Tibial nerve (tissue), 4 donors: ENCODE data around the gene GAN.

Source experiments
- EP300 ChIP-seq, 2 donors: sonication (generic); formaldehyde crosslinking; IDR thresholded peaks; one replicate each; pipeline ENCODE4 v1.6.1; 2017; ENCODE audit warnings: antibody characterized with exemption in 2 of 2, mild to moderate bottlenecking in 1 of 2
- POLR2A ChIP-seq, 2 donors: fragments of 450-650 bp; IDR thresholded peaks; one replicate each; pipeline ENCODE4 v1.6.1; 2017; ENCODE audit warnings: antibody characterized with exemption in 2 of 2, mild to moderate bottlenecking in 2 of 2, moderate library complexity in 2 of 2
- TF ChIP-seq, protein P1 (sequence below), 5 experiments: fragments of 200-600 bp in 3 of 5; fragments of 450-650 bp in 2 of 5; sonication (generic) in 3 of 5; IDR thresholded peaks; one replicate each; pipeline ENCODE4 v1.5.1; 2016 to 2019; ENCODE audit warnings: antibody characterized with exemption in 5 of 5, mild to moderate bottlenecking in 3 of 5, moderate library complexity in 2 of 5

DNA sequence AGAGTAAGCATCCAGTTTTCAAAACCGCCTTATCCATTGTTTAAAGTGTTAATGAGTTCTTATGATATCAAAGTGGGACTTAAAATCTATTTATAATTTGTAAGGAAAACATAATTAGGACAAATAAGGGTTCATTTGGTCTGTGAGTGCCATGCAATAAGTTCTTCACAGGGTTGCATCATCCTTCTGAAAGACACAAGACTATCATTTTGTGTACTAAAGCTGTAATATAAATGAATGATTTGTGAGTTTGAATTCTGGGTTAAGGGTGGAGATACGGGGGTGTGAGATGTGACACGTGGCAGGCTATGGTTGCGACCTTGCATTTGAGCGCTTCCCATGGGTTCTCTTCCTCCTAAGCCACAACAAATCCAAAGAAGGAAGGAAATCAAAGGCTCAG, 6.8 kb downstream of the GAN start:
- TF ChIP-seq POLR2A (IDR thresholded peaks at IDR 0.05), result no peak
- TF ChIP-seq, protein P1, sequence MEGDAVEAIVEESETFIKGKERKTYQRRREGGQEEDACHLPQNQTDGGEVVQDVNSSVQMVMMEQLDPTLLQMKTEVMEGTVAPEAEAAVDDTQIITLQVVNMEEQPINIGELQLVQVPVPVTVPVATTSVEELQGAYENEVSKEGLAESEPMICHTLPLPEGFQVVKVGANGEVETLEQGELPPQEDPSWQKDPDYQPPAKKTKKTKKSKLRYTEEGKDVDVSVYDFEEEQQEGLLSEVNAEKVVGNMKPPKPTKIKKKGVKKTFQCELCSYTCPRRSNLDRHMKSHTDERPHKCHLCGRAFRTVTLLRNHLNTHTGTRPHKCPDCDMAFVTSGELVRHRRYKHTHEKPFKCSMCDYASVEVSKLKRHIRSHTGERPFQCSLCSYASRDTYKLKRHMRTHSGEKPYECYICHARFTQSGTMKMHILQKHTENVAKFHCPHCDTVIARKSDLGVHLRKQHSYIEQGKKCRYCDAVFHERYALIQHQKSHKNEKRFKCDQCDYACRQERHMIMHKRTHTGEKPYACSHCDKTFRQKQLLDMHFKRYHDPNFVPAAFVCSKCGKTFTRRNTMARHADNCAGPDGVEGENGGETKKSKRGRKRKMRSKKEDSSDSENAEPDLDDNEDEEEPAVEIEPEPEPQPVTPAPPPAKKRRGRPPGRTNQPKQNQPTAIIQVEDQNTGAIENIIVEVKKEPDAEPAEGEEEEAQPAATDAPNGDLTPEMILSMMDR (IDR thresholded peaks at IDR 0.05), result no peak
- no peak for TF ChIP-seq EP300 (IDR thresholded peaks at IDR 0.05)
